Panc1 (cell line): ENCODE data around the gene UNC45B.

ENCODE experiments used
- CTCF ChIP-seq: fragments of 450-650 bp; IDR thresholded peaks from 2 replicates; pipeline ENCODE4 v1.5.1; 2017; ENCODE audit warnings: mild to moderate bottlenecking
- POLR2AphosphoS5 ChIP-seq: IDR thresholded peaks from 2 replicates; pipeline ENCODE4 v1.6.1; 2012; ENCODE audit warnings: mild to moderate bottlenecking, low read depth, low read length, moderate library complexity
- SIN3A ChIP-seq: IDR thresholded peaks from 2 replicates; pipeline ENCODE4 v1.6.1; 2012; ENCODE audit warnings: low read depth, mild to moderate bottlenecking, low read length, moderate library complexity, borderline replicate concordance; ENCODE audit not compliant: insufficient read depth

- no peak for TF ChIP-seq CTCF
- no peak for TF ChIP-seq SIN3A
- no peak for TF ChIP-seq POLR2AphosphoS5
Measured at GRCh38 chr17:35148144-35148543, 527 bp downstream of the UNC45B start.
